CD4-positive, alpha-beta T cell treated with Interleukin-4 for 1 hour (primary cell): ENCODE data around the gene AUTS2.

Experiments used
- DNase-seq, 2 donors: peaks; one replicate each; pipeline ENCODE4 v3.0.0-alpha.2; 2020 to 2022

AUTS2 gene

GRCh38 chr7:69911337-69911736 lies 313.1 kb downstream of the AUTS2 start:
- no peak for DNase-seq

DNA sequence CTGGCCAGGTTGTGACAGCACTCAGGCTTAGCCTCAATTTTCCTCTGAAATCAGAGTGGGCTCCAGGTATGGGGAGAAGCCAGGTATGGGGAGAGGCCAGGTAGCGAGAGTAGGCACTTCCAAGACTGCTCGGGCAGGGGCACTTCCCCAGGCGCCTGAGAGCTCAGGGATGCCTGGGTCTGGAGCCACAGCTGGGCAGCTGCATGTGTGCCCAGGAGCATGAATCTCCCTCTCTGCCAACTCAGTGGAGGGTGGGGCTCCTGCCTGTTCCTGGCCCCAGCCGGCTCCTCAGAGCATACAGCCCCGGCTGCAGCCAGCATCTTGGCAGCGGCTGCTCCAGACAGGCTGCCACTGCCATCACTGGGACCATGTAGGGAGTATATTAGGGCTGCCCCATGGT lies 313.9 kb downstream of the AUTS2 start:
- DNase-seq, result no peak

DNA sequence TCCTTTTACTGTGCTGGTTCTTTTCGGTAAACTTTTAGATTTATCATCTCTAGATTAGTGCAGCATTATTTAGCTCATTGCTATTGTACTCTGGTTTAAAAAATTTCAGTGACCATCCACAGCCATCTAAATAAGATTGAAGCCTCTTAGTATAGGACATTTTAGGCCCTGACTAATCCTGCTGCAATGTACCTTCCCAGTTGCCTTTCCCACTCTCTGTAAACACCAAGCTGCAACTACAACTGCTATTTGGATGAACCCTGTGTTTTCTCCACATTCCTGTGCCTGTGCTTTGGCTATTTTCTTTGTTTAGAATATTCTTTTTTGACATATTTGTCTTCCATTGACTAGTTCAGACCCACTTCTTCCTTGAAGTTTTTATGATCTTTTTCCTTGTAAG lies 314.6 kb downstream of the AUTS2 start:
- no peak for DNase-seq

GRCh38 chr7:69919426-69920111 lies 321.3 kb downstream of the AUTS2 start:
- no peak for DNase-seq

DNA sequence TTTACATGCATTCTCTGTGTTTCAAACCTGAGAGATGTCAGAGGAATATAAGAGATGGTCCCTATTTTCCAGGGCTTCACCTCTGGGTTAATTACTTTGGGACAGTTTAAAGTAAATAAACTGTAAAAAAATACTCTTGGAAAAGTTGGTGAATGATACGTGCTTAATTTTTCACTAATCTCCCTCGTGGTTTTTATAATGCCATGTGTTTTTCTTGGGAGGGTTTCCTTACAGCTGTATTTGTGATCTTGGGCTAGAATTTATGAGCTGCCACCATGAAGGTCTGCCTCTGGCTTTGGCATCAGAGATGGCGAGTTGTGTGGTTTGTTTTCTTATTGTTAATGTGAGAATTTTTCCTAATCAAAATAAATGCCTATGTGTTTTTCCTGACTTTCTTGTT lies 322.5 kb downstream of the AUTS2 start:
- no peak for DNase-seq

DNA sequence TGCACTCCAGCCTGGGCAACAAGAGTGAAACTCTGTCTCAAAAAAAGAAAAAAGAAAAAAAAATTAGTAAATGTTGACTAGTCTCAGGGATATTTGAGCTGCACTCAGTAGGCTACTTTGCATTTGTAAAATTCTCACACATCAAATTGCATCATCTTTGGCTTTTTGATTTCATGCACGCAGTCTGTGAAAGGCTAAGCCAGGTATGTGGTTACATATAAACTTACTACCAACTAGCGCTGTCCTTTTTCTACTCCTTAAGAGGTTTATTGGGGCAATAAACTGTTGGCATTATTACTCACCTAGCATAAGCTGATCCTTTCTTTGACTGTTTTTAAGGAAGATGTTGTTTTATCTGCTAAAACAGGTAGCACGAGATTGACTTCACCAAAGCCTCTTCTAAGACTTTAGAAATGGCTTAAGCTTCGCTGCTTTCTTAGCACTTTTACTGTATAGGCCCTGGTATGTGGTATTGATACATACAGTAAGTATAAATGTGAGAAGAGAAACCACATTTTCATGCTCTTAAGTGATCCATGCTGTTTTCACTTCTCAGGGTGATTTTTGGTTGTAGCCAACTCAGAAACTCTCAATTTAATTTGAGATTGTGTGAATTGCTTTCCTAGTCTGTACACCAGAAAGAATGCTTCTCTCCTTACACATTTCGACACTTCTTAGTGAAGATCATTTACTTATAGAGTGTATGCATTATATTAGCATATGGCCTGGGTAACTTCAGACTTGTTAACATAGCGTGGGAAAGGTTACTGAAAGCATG lies 323.9 kb downstream of the AUTS2 start:
- no peak for DNase-seq

DNA sequence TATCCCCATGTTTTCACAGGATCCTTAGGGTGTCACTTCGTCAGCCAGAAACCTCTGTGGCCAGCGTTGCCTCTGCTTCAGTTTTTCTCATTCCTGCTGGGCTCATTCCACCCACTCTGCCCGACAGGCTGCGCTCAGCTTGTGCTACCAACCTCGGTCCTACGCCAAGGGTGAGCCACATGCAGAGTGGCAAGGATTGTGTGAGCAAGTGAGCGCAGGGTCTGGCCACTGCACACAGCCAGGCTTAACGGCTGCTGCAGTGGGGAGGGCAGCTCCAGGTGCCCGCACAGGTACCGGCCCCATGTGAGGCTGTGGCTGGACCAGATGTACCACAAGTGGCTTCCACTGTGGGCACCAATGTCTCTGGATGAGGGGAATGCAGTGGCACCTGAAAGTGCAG lies 329.2 kb downstream of the AUTS2 start:
- DNase-seq, result no peak

DNA sequence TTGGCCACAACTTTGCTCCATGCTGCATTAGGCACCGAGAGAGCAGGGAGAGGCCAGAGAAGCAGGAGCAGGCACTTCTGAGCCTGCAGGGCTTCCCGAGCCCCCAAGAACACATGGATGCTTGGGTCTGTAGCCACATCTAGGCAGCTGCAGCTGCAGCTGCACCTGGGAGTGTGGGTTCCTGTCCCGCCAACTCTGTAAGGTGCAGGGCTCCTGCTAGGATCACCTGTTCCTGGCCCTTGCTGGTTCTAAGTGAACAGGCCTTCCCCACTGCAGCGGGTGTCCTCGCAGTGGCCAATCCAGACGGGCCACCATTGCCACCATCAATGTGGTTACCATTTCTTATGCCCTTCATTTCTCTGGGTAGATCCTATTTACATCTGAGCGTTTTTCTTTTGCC lies 330.3 kb downstream of the AUTS2 start:
- DNase-seq, result no peak

- DNase-seq, result no peak
These were observed 331.3 kb downstream of the AUTS2 start for GRCh38 chr7:69929622-69930021.

DNA sequence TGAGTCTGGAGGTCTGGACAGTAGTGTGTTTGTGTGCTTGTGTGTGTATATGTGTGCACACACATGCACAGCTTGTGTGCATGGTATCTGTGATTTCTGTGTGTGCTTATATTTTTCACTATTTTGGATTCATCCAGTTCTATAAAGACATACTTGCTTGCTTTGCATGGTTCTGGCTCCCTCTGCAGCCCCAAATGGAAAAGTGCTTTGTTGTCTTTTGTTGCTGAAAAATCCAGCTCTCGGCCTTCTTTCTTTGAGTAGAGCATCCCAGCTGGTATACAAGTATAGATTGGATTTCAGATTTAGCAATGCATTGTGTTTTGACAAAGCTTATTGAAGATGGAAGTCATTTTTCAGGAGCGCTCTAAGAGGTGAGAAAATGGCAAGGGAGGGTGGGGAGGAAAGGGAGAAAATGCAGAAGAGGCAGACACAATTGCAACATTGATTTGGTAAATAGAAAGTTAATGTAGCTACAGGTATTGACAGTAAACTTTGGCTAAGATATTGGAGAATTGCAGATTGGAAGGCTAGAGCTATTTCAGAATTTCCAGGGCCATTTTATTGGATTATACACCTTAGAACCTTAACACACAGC lies 333.9 kb downstream of the AUTS2 start:
- DNase-seq, result no peak

DNA sequence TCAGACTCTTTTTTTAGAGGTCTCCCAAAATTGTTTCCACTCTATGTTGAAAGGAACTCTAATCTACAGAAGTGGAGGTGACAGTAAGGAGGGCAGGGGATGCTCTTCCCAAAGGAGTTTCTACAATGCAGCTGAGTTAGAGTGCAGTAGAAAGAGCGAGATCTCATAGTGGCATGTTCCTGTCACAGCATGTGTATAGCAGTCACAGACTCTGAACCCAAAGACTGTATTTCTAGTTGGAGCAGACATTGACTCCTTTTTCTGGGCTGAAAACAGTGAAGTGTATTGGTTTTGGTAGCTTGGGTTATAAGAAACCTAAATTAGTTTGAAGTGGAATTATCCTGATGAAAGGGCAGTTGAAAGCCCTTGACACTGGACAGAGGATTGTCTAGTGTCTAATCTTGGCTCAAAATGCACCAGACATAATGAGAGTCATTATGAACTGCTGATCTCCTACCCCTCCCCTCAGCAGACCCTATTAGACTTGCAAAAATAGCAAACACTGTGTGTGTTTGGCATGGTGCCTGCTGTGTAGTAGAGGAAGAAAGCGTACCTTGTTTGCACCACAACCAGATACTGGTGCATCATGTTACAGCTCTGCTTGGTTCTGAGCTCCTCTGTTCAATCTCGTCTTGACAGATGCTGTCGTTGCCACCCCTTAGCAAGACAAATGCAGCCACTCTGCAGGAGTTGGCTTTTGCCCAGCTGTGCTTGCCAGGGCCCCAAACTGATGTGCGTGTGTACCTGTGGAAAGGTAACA lies 336.0 kb downstream of the AUTS2 start:
- DNase-seq, result no peak

DNA sequence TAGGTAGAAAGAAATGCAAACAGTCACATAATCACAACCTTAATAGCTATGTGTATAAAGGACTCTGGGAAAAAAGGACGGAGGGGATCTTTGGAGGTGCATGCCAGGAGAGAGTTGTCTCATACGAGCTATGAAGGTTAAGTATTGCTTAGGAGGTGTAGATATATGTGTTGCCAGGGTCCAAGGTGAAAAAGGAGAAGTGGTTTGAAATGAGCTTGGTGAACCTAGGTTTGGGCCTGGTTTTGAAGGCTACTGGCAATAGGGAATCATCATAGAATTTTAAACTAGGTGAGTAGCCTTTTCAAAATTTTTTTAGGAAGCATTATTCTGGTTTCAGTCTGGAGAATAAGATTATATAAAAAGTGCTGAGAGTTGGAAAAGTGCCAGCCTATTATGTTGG lies 336.8 kb downstream of the AUTS2 start:
- no peak for DNase-seq

DNA sequence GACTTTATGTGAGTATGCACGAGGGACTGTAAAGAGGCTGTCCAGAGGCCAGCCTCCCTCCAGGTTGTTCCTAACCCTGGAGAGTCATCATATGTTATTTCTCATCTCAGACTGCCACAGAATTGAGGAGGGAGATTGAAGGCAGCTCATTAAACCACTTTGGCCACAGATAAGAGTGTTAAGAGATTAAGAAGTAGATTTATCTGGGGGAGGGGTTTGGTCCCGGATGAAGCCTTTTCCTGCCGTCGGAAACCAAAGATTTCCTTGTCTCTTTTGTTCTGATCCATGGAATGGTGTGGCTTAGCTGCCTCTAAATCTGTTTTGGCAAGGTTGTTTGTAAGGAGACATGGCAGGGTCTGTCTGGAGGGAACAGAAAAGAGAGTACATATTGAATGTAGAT lies 338.8 kb downstream of the AUTS2 start:
- DNase-seq, result no peak

DNA sequence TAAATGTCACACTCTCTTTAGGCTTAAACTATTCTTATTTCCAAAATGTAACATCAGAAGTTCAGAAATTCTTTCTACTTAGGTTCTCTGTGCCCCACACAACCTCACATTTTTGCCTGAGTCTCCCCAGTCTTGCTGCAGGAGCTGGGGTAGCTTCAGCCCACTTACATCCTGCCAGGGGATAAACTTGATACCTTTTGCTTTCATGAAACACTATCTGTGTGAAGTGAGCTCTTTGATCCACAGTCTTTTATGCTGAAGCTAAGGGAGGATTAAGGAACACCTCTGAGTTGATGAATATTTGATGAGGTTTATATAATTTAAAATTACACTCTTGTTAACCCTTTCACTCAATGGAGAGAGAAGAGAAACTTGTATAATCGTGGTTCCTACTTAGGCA lies 341.0 kb downstream of the AUTS2 start:
- no peak for DNase-seq

- no peak for DNase-seq
These were observed 342.9 kb downstream of the AUTS2 start for GRCh38 chr7:69941077-69941651.

- no peak for DNase-seq
These were observed 344.3 kb downstream of the AUTS2 start for GRCh38 chr7:69942573-69942972.

GRCh38 chr7:69946901-69947300 lies 348.6 kb downstream of the AUTS2 start:
- no peak for DNase-seq

DNA sequence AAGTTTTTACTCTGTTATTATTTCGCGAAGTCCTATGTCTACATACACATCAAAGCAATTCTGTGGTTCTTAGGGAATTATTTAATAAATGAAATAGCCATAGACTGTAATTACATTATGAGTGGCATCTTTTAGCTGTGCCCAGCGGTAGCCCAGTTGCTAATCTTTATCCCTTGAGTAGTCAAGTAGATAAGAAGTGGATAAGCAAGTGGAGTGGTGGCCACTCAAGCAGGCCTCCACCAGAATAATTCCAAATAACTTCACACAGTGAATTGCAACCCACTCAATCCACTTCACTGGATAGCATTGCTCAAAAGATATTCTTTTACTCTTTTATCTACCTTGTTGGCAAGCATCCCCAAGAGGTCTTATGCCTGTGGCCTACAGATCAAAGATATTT lies 349.7 kb downstream of the AUTS2 start:
- DNase-seq, result no peak

DNA sequence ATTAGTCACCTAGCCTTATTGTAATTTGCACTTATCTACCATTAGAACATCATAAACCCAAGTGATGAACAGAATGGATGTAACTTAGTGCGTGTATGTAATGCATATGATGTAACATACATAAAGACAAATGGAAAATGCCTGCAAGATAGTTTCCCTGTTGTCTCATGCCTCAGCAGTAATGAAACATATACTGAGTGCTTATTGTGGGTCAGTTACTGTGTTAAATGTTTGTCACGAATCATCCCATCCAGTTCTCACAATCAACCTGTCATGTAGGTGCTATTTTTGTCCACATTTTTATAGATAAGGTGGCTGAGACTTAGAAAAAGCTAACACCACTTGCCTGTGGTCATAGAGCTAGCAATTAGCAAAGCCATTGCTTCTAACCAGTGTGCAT lies 350.8 kb downstream of the AUTS2 start:
- DNase-seq, result no peak

DNA sequence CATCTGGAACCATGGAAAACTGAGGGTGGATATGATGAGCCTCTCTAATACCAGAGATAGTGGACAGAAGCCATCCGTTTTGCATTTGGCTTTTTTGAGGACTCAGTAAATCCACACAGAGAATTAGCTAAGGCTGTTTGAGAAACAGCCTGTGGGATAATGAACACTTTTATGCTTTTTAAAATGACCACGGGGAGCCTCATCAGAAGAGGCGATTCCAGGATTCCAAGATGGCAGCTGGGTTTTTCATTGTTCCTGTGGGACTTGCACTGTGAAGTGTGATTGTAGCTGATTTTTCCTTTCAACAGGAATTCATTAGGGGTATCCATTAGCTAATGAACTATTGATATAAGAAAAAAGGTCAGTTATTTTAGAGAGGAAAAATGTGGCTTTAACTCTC lies 353.2 kb downstream of the AUTS2 start:
- DNase-seq, result no peak

- DNase-seq, result peak in 1 of 2 donors; percentile 19
These were observed 355.1 kb downstream of the AUTS2 start for GRCh38 chr7:69953136-69954067.

DNA sequence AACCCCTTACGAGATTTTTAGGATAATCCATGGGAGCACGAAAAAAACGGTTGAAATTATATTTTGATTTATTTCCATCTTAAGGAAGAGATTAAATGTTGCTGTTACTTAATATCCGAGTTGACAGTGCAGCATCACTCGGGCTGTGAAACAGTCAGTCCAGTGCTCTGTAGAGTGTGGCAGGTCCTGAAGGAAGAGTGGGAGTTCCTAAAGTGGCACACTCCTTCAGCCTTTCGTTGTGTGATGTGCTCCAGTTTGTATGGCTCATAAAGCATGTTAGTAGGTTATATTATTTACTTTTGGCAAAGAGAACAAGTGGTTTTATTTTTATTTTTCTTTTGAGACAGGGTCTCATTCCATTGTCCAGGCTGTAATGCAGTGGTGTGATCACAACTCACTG lies 358.3 kb downstream of the AUTS2 start:
- no peak for DNase-seq
